UCSD-AML1 (cell line): ENCODE data around the gene TTC27.

ENCODE experiments used
- DNase-seq: peaks from one replicate; lab custom pipeline; 2025; ENCODE audit not compliant: unreplicated experiment; lab: John Stamatoyannopoulos, UW

TTC27 gene

GRCh38 chr2:32805104-32806095 is 177.6 kb downstream of the TTC27 start:
- no peak for DNase-seq

GRCh38 chr2:32806857-32807256 is 179.0 kb downstream of the TTC27 start:
- no peak for DNase-seq

GRCh38 chr2:32807662-32808061 is 179.8 kb downstream of the TTC27 start:
- no peak for DNase-seq

GRCh38 chr2:32810909-32811495 is 183.2 kb downstream of the TTC27 start:
- DNase-seq, result no peak

- no peak for DNase-seq
Measured at GRCh38 chr2:32811696-32812095, 183.8 kb downstream of the TTC27 start.

GRCh38 chr2:32812316-32812715 is 184.5 kb downstream of the TTC27 start:
- DNase-seq, result no peak

GRCh38 chr2:32820088-32820487 is 192.2 kb downstream of the TTC27 start:
- no peak for DNase-seq

GRCh38 chr2:32820701-32821100 is 192.9 kb downstream of the TTC27 start:
- no peak for DNase-seq

- no peak for DNase-seq
Measured at GRCh38 chr2:32824070-32824809, 196.4 kb downstream of the TTC27 start.

- no peak for DNase-seq
Measured at GRCh38 chr2:32825291-32825712, 197.5 kb downstream of the TTC27 start.

- DNase-seq, result no peak
Measured at GRCh38 chr2:32830196-32830595, 202.3 kb downstream of the TTC27 start.

GRCh38 chr2:32832821-32833220 is 205.0 kb downstream of the TTC27 start:
- no peak for DNase-seq

- no peak for DNase-seq
Measured at GRCh38 chr2:32833709-32834108, 205.9 kb downstream of the TTC27 start.

- no peak for DNase-seq
Measured at GRCh38 chr2:32835148-32835547, 207.3 kb downstream of the TTC27 start.

GRCh38 chr2:32836933-32837332 is 209.1 kb downstream of the TTC27 start:
- DNase-seq, result no peak

- no peak for DNase-seq
Measured at GRCh38 chr2:32838418-32838817, 210.6 kb downstream of the TTC27 start.

- DNase-seq, result no peak
Measured at GRCh38 chr2:32838949-32839348, 211.1 kb downstream of the TTC27 start.

- no peak for DNase-seq
Measured at GRCh38 chr2:32841931-32842898, 214.4 kb downstream of the TTC27 start.

- DNase-seq, result no peak
Measured at GRCh38 chr2:32843699-32844098, 215.8 kb downstream of the TTC27 start.

- no peak for DNase-seq
Measured at GRCh38 chr2:32844253-32844652, 216.4 kb downstream of the TTC27 start.
